Right ventricle myocardium inferior (tissue), 1 donor: ENCODE results near the gene SESN1. TPM values are rescaled to one million over a fixed set of nuclear protein-coding genes. Genes with fewer than 3 reads are reported as not detected.

ENCODE experiments used
- total RNA-seq: library from RNA; stranded (reverse); fragmentation: NEBNext Ultra II Directional; extraction: Animal tissue kit (Norgen Biotek cat#: 25700); gene quantifications from one replicate; pipeline ENCODE4 v1.2.1, GENCODE V29; 2021
- donor health status: DM: no; HTN: yes; CAD: no; lungs with severe emphysema.

Gene SESN1
- total RNA-seq, 1 donor from 2014 or later: 60.2 TPM

Other genes starting within 250 kb of the SESN1 start
- 9.5 TPM for gene ARMC2, start 246.4 kb downstream of the SESN1 start, total RNA-seq
- gene CEP57L1, start 661 bp upstream of the SESN1 start, total RNA-seq: 7.7 TPM